GM13977 (cell line): ENCODE data around the gene NPPC.

Source experiments
- DNase-seq: peaks from one replicate; pipeline ENCODE4 v3.0.0; 2012; ENCODE audit warnings: low spot score
- CTCF ChIP-seq: IDR thresholded peaks from 2 replicates; pipeline ENCODE4 v1.5.1; 2012; ENCODE audit warnings: mild to moderate bottlenecking, control low read depth; ENCODE audit not compliant: insufficient read depth; ENCODE audit errors: extremely low read depth, missing control alignments
- in situ Hi-C: fragments of 300-500 bp; cut with MboI; formaldehyde crosslinking; loops from one replicate; pipeline ENCODE4 v1.12.0; 2022; ENCODE audit warnings: low sequenced_read_pairs, low pct_unique_long_range_greater_than_20kb, mixed read lengths, inconsistent platforms; ENCODE audit not compliant: unreplicated experiment

NPPC gene

GRCh38 chr2:231908584-231908983 lies 17.6 kb downstream of the NPPC start:
- TF ChIP-seq CTCF: no peak
- in situ Hi-C loops: loop anchor here (10.0 kb wide), 2 partner anchors 416 to 516 kb away; no protein-coding TSS in a partner anchor
- no peak for DNase-seq

- in situ Hi-C loops: loop anchor here (10.0 kb wide), 2 partner anchors 417 to 517 kb away; no protein-coding TSS in a partner anchor
These were observed 18.4 kb downstream of the NPPC start for GRCh38 chr2:231907765-231908164.

GRCh38 chr2:231905026-231905425 lies 21.2 kb downstream of the NPPC start:
- no peak for TF ChIP-seq CTCF
- in situ Hi-C loops: loop anchor here (10.0 kb wide), 2 partner anchors 420 to 520 kb away; no protein-coding TSS in a partner anchor
- no peak for DNase-seq

More at GRCh38 chr2:231907765-231908164, 18.4 kb downstream of the NPPC start:
- no peak for TF ChIP-seq CTCF
- DNase-seq: no peak

GRCh38 chr2:231904161-231904611 lies 22.0 kb downstream of the NPPC start:
- TF ChIP-seq CTCF: no peak
- in situ Hi-C loops: loop anchor here (10.0 kb wide), 2 partner anchors 421 to 521 kb away; no protein-coding TSS in a partner anchor
- DNase-seq: no peak

- no peak for TF ChIP-seq CTCF
- no peak for DNase-seq
- in situ Hi-C loops: loop anchor here (10.0 kb wide), 2 partner anchors 422 to 522 kb away; no protein-coding TSS in a partner anchor
These were observed 23.6 kb downstream of the NPPC start for GRCh38 chr2:231902598-231902997.

- in situ Hi-C loops: loop anchor here (10.0 kb wide), 2 partner anchors 424 to 524 kb away; no protein-coding TSS in a partner anchor
- TF ChIP-seq CTCF: no peak
- DNase-seq: no peak
These were observed 25.2 kb downstream of the NPPC start for GRCh38 chr2:231900972-231901371.
